Left colon (tissue), 2 donors: Measurements from ENCODE around the gene ZNF334. TPM values are rescaled to one million over a fixed set of nuclear protein-coding genes. Genes with fewer than 3 reads are reported as not detected.

ENCODE experiments used
- ATAC-seq: fragments of 200-7000 bp; cut with Tn5 transposase; one replicate; pipeline ENCODE4 v1.9.1; 2020; ENCODE audit warnings: mild to moderate bottlenecking, moderate library complexity
- DNase-seq, 2 donors: peaks; one replicate each; pipeline ENCODE4 v3.0.0-alpha.2; 2020
- intact Hi-C, 2 donors: fragments of 100-400 bp; cut with DNase I in 1 of 2; cut with micrococcal nuclease in 1 of 2; formaldehyde crosslinking; loops; one replicate each; pipeline versions ENCODE4 v1.11.2 to v1.14.0; 2022; cut with DNase I, micrococcal nuclease
- total RNA-seq, 2 donors: library from RNA; stranded (reverse); fragmentation: NEBNext Ultra II Directional; extraction: Animal tissue kit (Norgen Biotek cat#: 25700); gene quantifications; one replicate each; pipeline ENCODE4 v1.2.1, GENCODE V29; 2021
- donor health status: DM: no; HTN: no; CAD: no.
- donor health status: DM: yes; HTN: yes; CAD: no.

Gene ZNF334
- total RNA-seq, 2 donors from 2014 or later = 2.2 to 8.5 TPM

GRCh38 chr20:46505506-46505905 lies 7.9 kb downstream of the ZNF334 start:
- intact Hi-C loops = no loop called here
- ATAC-seq (no peak), DNase-seq (no peak)

GRCh38 chr20:46501961-46502360 lies 11.4 kb downstream of the ZNF334 start:
- ATAC-seq = no peak
- DNase-seq = no peak
- intact Hi-C loops = no loop called here

GRCh38 chr20:46501337-46501942 lies 11.9 kb downstream of the ZNF334 start:
- DNase-seq (no peak), ATAC-seq (no peak)
- intact Hi-C loops = no loop called here

- intact Hi-C loops = no loop called here
- ATAC-seq (peak; percentile 61), DNase-seq (no peak)
These were observed 19.3 kb downstream of the ZNF334 start for GRCh38 chr20:46494077-46494476.

- intact Hi-C loops = no loop called here
- ATAC-seq (no peak), DNase-seq (no peak)
These were observed 22.0 kb downstream of the ZNF334 start for GRCh38 chr20:46491354-46491753.

GRCh38 chr20:46488451-46488850 lies 24.9 kb downstream of the ZNF334 start:
- intact Hi-C loops = no loop called here
- DNase-seq (no peak), ATAC-seq (no peak)

- ATAC-seq (no peak), DNase-seq (no peak)
- intact Hi-C loops = no loop called here
These were observed 25.7 kb downstream of the ZNF334 start for GRCh38 chr20:46487628-46488027.

GRCh38 chr20:46485431-46485830 lies 27.9 kb downstream of the ZNF334 start:
- no peak for ATAC-seq
- no peak for DNase-seq
- intact Hi-C loops = no loop called here

- intact Hi-C loops = no loop called here
- no peak for ATAC-seq
- no peak for DNase-seq
These were observed 28.4 kb downstream of the ZNF334 start for GRCh38 chr20:46484954-46485353.

GRCh38 chr20:46483879-46484278 lies 29.5 kb downstream of the ZNF334 start:
- DNase-seq (no peak), ATAC-seq (no peak)
- intact Hi-C loops = no loop called here

GRCh38 chr20:46482864-46483263 lies 30.5 kb downstream of the ZNF334 start:
- ATAC-seq (no peak), DNase-seq (no peak)
- intact Hi-C loops = no loop called here

GRCh38 chr20:46477640-46478039 lies 35.7 kb downstream of the ZNF334 start:
- intact Hi-C loops = no loop called here
- ATAC-seq = no peak
- DNase-seq = no peak

- ATAC-seq = no peak
- intact Hi-C loops = no loop called here
- DNase-seq = no peak
These were observed 36.1 kb downstream of the ZNF334 start for GRCh38 chr20:46477225-46477624.

- no peak for DNase-seq
- no peak for ATAC-seq
- intact Hi-C loops = no loop called here
These were observed 44.9 kb downstream of the ZNF334 start for GRCh38 chr20:46468508-46468907.

- DNase-seq (no peak), ATAC-seq (no peak)
- intact Hi-C loops = no loop called here
These were observed 48.9 kb downstream of the ZNF334 start for GRCh38 chr20:46464451-46464850.

GRCh38 chr20:46463852-46464251 lies 49.5 kb downstream of the ZNF334 start:
- ATAC-seq = no peak
- DNase-seq = no peak
- intact Hi-C loops = no loop called here

- ATAC-seq = no peak
- DNase-seq = no peak
These were observed 51.6 kb downstream of the ZNF334 start for GRCh38 chr20:46461808-46462207.

GRCh38 chr20:46458866-46459750 lies 54.3 kb downstream of the ZNF334 start:
- ATAC-seq = peak; percentile 99
- peak; percentile 64 to 81 for DNase-seq
- intact Hi-C loops = no loop called here

More at GRCh38 chr20:46461808-46462207, 51.6 kb downstream of the ZNF334 start:
- intact Hi-C loops = no loop called here

- no peak for DNase-seq
- ATAC-seq = no peak
- intact Hi-C loops = no loop called here
These were observed 56.9 kb downstream of the ZNF334 start for GRCh38 chr20:46456255-46457028.

- DNase-seq (no peak), ATAC-seq (no peak)
- intact Hi-C loops = no loop called here
These were observed 57.6 kb downstream of the ZNF334 start for GRCh38 chr20:46455729-46456128.
